Activated naive CD8-positive, alpha-beta T cell (primary cell): ENCODE measurements around the gene SAMD13.

Experiments used
- H3K27ac Mint-ChIP-seq: one replicate; pipeline ENCODE4 v1.8.0; 2021; ENCODE audit warnings: mixed read lengths
- H3K27me3 Mint-ChIP-seq: one replicate; pipeline ENCODE4 v1.8.0; 2021; ENCODE audit warnings: mixed read lengths
- H3K36me3 Mint-ChIP-seq: one replicate; pipeline ENCODE4 v1.8.0; 2021; ENCODE audit warnings: mixed read lengths
- H3K4me1 Mint-ChIP-seq: one replicate; pipeline ENCODE4 v1.8.0; 2021; ENCODE audit warnings: low read depth, mixed read lengths
- H3K4me3 Mint-ChIP-seq: one replicate; pipeline ENCODE4 v1.8.0; 2021; ENCODE audit warnings: mild to moderate bottlenecking, mixed read lengths
- H3K9me3 Mint-ChIP-seq: one replicate; pipeline ENCODE4 v1.8.0; 2021; ENCODE audit warnings: low read depth, mixed read lengths

The SAMD13 gene

GRCh38 chr1:84301004-84301784 lies at the start of gene SAMD13:
Gene SAMD13, plus strand, starts transcription at chr1:84301708. Its CDS starts 1,527 bp downstream, at chr1:84303235.
- peaks cover 4% of the 10 kb centered on the region for H3K27me3 Mint-ChIP-seq
- peak within 1 kb of the TSS; percentile 81 for H3K4me3 Mint-ChIP-seq
- H3K36me3 Mint-ChIP-seq, result no peaks in the 10 kb centered on the region
- H3K27ac Mint-ChIP-seq, result peak within 1 kb of the TSS; percentile 22
- H3K4me1 Mint-ChIP-seq, result peaks cover 48% of the 10 kb centered on the region
- H3K9me3 Mint-ChIP-seq, result no peaks in the 10 kb centered on the region

- H3K27ac Mint-ChIP-seq, result no peak overlapping the region
Observed at GRCh38 chr1:84253036-84253435, 48.5 kb upstream of the SAMD13 start.

GRCh38 chr1:84253891-84254290 lies 47.6 kb upstream of the SAMD13 start:
- no peaks in the 10 kb centered on the region for H3K27me3 Mint-ChIP-seq
- peaks cover 6% of the 10 kb centered on the region for H3K36me3 Mint-ChIP-seq
- H3K4me3 Mint-ChIP-seq, result no peak overlapping the region
- no peaks in the 10 kb centered on the region for H3K4me1 Mint-ChIP-seq
- H3K9me3 Mint-ChIP-seq, result peaks cover 15% of the 10 kb centered on the region
- H3K27ac Mint-ChIP-seq, result no peak overlapping the region

More at GRCh38 chr1:84253036-84253435, 48.5 kb upstream of the SAMD13 start:
- Mint-ChIP-seq H3K4me1 (no peaks in the 10 kb centered on the region), H3K9me3 (peaks cover 15% of the 10 kb centered on the region), H3K4me3 (no peak overlapping the region), H3K27me3 (no peaks in the 10 kb centered on the region), H3K36me3 (peaks cover 6% of the 10 kb centered on the region)

- Mint-ChIP-seq H3K9me3 (peaks cover 12% of the 10 kb centered on the region), H3K36me3 (peaks cover 6% of the 10 kb centered on the region), H3K27me3 (no peaks in the 10 kb centered on the region), H3K4me1 (no peaks in the 10 kb centered on the region), H3K4me3 (no peak overlapping the region), H3K27ac (no peak overlapping the region)
Observed at GRCh38 chr1:84254703-84255238, 46.7 kb upstream of the SAMD13 start.

GRCh38 chr1:84255582-84255981 lies 45.9 kb upstream of the SAMD13 start:
- H3K9me3 Mint-ChIP-seq, result peaks cover 4% of the 10 kb centered on the region
- H3K4me3 Mint-ChIP-seq, result no peak overlapping the region
- H3K4me1 Mint-ChIP-seq, result no peaks in the 10 kb centered on the region
- no peaks in the 10 kb centered on the region for H3K27me3 Mint-ChIP-seq
- no peak overlapping the region for H3K27ac Mint-ChIP-seq
- H3K36me3 Mint-ChIP-seq, result peaks cover 6% of the 10 kb centered on the region

GRCh38 chr1:84257617-84258016 lies 43.9 kb upstream of the SAMD13 start:
- H3K27me3 Mint-ChIP-seq, result no peaks in the 10 kb centered on the region
- H3K36me3 Mint-ChIP-seq, result no peaks in the 10 kb centered on the region
- no peak overlapping the region for H3K4me3 Mint-ChIP-seq
- H3K9me3 Mint-ChIP-seq, result no peaks in the 10 kb centered on the region
- H3K27ac Mint-ChIP-seq, result no peak overlapping the region
- no peaks in the 10 kb centered on the region for H3K4me1 Mint-ChIP-seq

- no peak overlapping the region for H3K27ac Mint-ChIP-seq
- H3K4me1 Mint-ChIP-seq, result no peaks in the 10 kb centered on the region
- no peaks in the 10 kb centered on the region for H3K36me3 Mint-ChIP-seq
- no peaks in the 10 kb centered on the region for H3K9me3 Mint-ChIP-seq
- H3K27me3 Mint-ChIP-seq, result no peaks in the 10 kb centered on the region
- no peak overlapping the region for H3K4me3 Mint-ChIP-seq
Observed at GRCh38 chr1:84259376-84259775, 42.1 kb upstream of the SAMD13 start.

GRCh38 chr1:84259989-84260388 lies 41.5 kb upstream of the SAMD13 start:
- H3K9me3 Mint-ChIP-seq, result no peaks in the 10 kb centered on the region
- no peak overlapping the region for H3K27ac Mint-ChIP-seq
- no peaks in the 10 kb centered on the region for H3K27me3 Mint-ChIP-seq
- H3K4me1 Mint-ChIP-seq, result no peaks in the 10 kb centered on the region
- no peak overlapping the region for H3K4me3 Mint-ChIP-seq
- no peaks in the 10 kb centered on the region for H3K36me3 Mint-ChIP-seq

- no peak overlapping the region for H3K4me3 Mint-ChIP-seq
- no peaks in the 10 kb centered on the region for H3K36me3 Mint-ChIP-seq
- H3K4me1 Mint-ChIP-seq, result no peaks in the 10 kb centered on the region
- no peak overlapping the region for H3K27ac Mint-ChIP-seq
- H3K27me3 Mint-ChIP-seq, result no peaks in the 10 kb centered on the region
- no peaks in the 10 kb centered on the region for H3K9me3 Mint-ChIP-seq
Observed at GRCh38 chr1:84260852-84261518, 40.5 kb upstream of the SAMD13 start.

- Mint-ChIP-seq H3K27ac (no peak overlapping the region), H3K36me3 (no peaks in the 10 kb centered on the region), H3K4me1 (no peaks in the 10 kb centered on the region), H3K9me3 (no peaks in the 10 kb centered on the region), H3K27me3 (no peaks in the 10 kb centered on the region), H3K4me3 (no peak overlapping the region)
Observed at GRCh38 chr1:84264961-84265360, 36.5 kb upstream of the SAMD13 start.

- peaks cover 1% of the 10 kb centered on the region for H3K4me1 Mint-ChIP-seq
- H3K9me3 Mint-ChIP-seq, result no peaks in the 10 kb centered on the region
- H3K27me3 Mint-ChIP-seq, result no peaks in the 10 kb centered on the region
- no peaks in the 10 kb centered on the region for H3K36me3 Mint-ChIP-seq
- H3K4me3 Mint-ChIP-seq, result no peak overlapping the region
- no peak overlapping the region for H3K27ac Mint-ChIP-seq
Observed at GRCh38 chr1:84265867-84266266, 35.6 kb upstream of the SAMD13 start.

- Mint-ChIP-seq H3K9me3 (no peaks in the 10 kb centered on the region), H3K27me3 (no peaks in the 10 kb centered on the region), H3K27ac (no peak overlapping the region), H3K4me3 (no peak overlapping the region), H3K4me1 (peaks cover 10% of the 10 kb centered on the region), H3K36me3 (no peaks in the 10 kb centered on the region)
Observed at GRCh38 chr1:84266748-84267147, 34.8 kb upstream of the SAMD13 start.

GRCh38 chr1:84267476-84267875 lies 34.0 kb upstream of the SAMD13 start:
- H3K27me3 Mint-ChIP-seq, result no peaks in the 10 kb centered on the region
- H3K36me3 Mint-ChIP-seq, result no peaks in the 10 kb centered on the region
- H3K4me3 Mint-ChIP-seq, result no peak overlapping the region
- H3K4me1 Mint-ChIP-seq, result peaks cover 10% of the 10 kb centered on the region
- H3K9me3 Mint-ChIP-seq, result no peaks in the 10 kb centered on the region
- H3K27ac Mint-ChIP-seq, result no peak overlapping the region

GRCh38 chr1:84268346-84268745 lies 33.2 kb upstream of the SAMD13 start:
- H3K9me3 Mint-ChIP-seq, result no peaks in the 10 kb centered on the region
- no peaks in the 10 kb centered on the region for H3K27me3 Mint-ChIP-seq
- no peak overlapping the region for H3K4me3 Mint-ChIP-seq
- H3K36me3 Mint-ChIP-seq, result no peaks in the 10 kb centered on the region
- H3K27ac Mint-ChIP-seq, result no peak overlapping the region
- peaks cover 10% of the 10 kb centered on the region for H3K4me1 Mint-ChIP-seq

GRCh38 chr1:84269306-84269705 lies 32.2 kb upstream of the SAMD13 start:
- Mint-ChIP-seq H3K4me3 (no peak overlapping the region), H3K27ac (no peak overlapping the region), H3K4me1 (peaks cover 10% of the 10 kb centered on the region), H3K36me3 (no peaks in the 10 kb centered on the region), H3K27me3 (no peaks in the 10 kb centered on the region), H3K9me3 (no peaks in the 10 kb centered on the region)
